ENCODE results near the gene CELA2A. TPM values are rescaled to one million over a fixed set of nuclear protein-coding genes. Genes with fewer than 3 reads are reported as not detected.
"Not testable (repeated sequence)": the region's sequence is repeated elsewhere in the genome, so short reads cannot be mapped to it uniquely, and the experiment has no call there.

Gene CELA2A
- total RNA-seq, 1 donor from 2014 or later, result 1.8 TPM

GRCh38 chr1:15444468-15445389 lies 11.8 kb upstream of the CELA2A start:
- DNase-seq (ENCODE audit: low spot score), result no peak

DNA sequence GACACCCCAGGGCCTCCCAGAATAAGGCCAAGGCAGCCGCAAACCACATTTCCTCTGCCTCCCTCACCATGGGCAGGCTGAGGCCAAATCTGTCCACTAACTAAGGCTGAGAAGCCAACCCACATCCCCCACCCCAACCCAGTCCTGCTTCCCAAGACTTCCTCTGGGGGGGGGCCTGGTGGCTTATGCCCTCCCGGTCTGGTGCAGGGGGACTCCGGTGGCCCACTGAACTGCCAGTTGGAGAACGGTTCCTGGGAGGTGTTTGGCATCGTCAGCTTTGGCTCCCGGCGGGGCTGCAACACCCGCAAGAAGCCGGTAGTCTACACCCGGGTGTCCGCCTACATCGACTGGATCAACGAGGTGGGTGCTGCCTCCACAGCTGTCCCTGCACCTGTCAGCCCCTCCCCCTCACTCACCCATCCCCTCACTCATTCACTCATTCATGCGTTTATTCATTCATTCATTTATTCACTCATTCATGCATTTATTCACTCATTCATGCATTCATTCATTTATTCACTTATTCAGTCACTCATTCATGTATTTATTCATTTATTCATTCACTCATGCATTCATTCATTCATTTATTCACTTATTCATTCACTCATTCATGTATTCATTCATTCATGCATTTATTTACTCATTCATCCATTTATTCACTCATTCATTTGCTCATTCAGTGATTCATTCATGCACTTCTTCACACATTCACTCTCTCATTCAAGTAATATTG lies 11.0 kb upstream of the CELA2A start:
- no peak for DNase-seq (ENCODE audit: low spot score)

DNA sequence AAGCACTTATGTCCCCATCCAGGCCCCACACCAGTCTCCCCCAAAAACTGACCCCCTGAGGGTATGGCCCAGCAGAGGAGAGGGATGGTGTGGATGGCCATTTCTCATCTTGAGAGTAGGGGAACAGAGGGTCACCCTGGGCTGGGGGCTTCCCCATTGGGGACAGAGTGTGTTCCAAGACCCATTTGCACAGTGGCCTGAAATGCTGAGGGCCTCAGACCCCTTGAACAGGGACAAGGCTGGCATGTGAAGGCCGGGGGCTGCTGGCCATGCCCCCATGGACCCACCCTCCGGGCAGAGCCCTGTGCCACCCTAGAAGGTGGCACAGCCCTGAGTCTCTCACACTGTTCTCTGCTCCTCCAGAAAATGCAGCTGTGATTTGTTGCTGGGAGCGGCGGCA lies 10.3 kb upstream of the CELA2A start:
- no peak for DNase-seq (ENCODE audit: low spot score)

GRCh38 chr1:15448877-15449462 lies 7.6 kb upstream of the CELA2A start:
- no peak for DNase-seq (ENCODE audit: low spot score)

- no peak for DNase-seq (ENCODE audit: low spot score)
Observed at GRCh38 chr1:15449567-15449966, 7.0 kb upstream of the CELA2A start.

GRCh38 chr1:15451014-15451722 lies 5.4 kb upstream of the CELA2A start:
- DNase-seq (ENCODE audit: low spot score), result no peak

DNA sequence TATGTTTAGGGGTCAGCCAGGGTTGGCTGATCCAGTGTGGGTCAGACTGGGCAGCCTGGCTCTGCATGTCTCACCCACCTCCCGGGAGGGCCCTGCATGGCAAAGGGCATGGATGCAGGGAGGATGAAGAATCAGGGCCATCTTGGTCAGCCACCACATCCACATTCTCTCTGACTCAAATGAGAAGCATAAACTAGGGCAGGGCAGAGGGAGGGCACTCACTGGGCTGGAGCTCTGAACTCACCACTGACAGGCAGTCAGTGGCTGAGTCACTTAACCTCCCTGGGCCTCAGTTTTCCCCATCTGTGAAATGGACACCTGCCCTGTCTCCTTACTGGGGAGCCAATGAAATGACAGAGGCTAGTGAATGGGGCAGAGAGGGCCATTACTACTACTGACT lies 4.3 kb upstream of the CELA2A start:
- no peak for DNase-seq (ENCODE audit: low spot score)

DNA sequence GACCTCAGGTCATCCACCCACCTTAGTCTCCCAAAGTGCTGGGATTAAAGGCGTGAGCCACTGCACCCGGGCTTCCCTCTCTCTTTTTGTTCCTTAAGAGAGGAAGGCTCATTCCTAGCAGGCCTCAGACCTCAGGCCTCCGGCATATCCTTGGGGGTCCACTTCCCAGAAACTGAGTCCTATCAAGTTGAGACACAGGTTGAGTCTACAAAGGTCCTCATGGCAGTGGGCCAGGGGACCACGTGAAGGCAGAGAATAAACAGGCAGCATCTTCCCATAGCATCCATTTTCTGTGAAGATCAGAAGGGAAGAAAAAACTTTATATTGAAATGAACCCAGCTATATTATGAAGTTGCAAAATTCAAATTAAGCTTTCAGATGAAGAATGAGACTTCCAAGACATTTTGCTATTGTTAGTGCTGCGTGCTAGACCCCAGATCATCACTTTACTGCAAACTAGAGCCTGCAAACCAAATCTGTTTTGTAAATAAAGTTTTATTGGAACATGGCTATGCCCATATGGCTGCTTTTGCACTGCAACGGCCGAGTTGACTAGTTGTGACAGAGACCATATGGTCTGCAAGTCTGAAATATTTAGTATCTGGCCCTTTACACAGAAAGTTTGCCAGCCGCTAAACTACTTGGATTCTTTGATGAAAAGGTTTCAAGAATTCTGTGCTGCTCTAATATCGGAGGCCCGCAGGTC lies 3.5 kb upstream of the CELA2A start:
- no peak for DNase-seq (ENCODE audit: low spot score)

DNA sequence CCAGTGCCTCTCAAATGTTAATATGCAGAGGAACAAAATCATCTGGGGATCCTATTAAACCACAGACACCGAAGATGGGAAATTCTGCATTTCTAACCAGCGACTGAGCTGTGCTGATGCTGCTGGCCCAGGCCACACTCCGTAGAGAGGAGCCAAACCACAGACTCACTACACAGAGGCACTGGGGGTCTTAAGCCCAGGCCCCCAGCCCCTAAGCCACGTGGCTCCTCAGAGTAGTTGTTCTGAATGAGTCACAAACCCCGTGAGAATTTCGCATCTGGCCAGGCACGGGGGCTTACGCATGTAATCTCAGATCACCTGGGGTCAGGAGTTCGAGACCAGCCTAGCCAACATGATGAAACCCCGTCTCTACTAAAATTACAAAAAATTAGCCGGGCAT lies 2.8 kb upstream of the CELA2A start:
- no peak for DNase-seq (ENCODE audit: low spot score)

- DNase-seq (ENCODE audit: low spot score), result no peak
Observed at GRCh38 chr1:15454256-15454655, 2.3 kb upstream of the CELA2A start.

DNA sequence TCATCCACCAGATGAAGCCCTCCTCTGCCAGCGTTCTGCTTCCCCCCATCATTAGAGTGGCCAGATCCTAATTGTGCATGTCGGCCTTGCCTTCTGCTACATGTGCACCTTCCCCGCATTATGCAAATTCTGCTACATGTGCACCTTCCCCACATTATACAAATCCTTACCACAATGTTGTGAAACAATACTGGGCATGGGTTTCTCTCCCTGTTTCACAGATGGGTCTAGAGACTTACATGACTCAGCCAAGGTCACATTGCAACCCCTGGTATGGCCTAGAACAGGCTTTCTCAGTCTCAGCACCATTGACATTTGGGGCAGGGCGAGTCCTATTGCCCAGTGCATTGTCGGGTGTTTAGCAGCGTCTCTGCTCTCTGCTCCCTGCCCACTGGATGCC lies 1.0 kb upstream of the CELA2A start:
- DNase-seq (ENCODE audit: low spot score), result no peak

GRCh38 chr1:15457585-15457984 lies 1.1 kb downstream of the CELA2A start:
- no peak for DNase-seq (ENCODE audit: low spot score)

DNA sequence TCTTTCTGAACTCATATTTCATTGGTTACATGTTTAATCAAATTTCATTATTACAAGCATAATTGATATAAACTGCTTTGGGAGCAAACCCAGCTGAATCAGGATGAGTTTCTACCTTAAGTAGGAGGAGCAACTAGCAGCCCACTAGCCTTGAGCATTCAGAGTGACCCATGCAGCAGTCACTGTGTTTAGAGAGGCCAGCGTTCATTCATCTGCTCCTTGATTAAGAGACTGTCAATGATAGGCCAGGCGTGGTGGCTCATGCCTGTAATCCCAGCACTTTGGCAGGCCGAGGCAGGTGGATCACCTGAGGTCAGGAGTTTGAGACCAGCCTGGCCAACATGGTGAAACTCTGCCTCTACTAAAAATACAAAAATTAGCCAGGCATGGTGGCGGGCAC lies 1.9 kb downstream of the CELA2A start:
- DNase-seq (ENCODE audit: low spot score), result not testable (repeated sequence)

- no peak for DNase-seq (ENCODE audit: low spot score)
Observed at GRCh38 chr1:15459771-15460707, 3.5 kb downstream of the CELA2A start.

- no peak for DNase-seq (ENCODE audit: low spot score)
Observed at GRCh38 chr1:15460708-15461095, 4.2 kb downstream of the CELA2A start.

DNA sequence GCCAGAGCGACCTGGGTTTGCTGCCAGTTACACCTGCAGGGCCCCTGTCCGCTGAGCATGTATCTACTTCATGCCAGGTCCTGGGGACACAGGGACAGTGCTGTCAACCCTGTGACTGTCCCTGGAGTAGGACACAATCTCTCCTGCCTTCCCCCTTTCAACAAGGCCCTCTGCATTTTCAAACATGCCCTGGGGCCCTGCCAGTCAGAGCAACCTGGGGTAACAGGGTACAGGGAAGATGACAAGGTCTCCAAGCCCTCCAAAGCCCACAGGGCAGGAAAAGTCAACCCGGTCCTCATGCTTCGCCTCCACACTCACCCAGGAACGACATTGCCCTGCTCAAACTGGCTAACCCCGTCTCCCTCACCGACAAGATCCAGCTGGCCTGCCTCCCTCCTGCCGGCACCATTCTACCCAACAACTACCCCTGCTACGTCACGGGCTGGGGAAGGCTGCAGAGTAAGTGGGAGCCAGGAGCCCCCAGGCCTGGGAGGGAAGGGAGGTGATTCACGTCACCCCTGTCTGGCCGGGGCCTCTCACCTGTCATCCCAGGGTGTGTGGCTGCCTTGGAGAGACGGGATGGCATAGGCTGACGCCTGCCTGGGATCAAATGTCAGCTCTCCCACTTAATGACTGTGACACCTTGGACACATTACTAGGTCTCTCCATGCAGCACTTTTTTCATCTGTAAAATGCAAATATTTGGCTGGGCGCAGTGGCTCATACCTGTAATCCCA lies 6.7 kb downstream of the CELA2A start:
- DNase-seq (ENCODE audit: low spot score), result not testable (repeated sequence)

GRCh38 chr1:15463926-15464322 lies 7.4 kb downstream of the CELA2A start:
- not testable (repeated sequence) for DNase-seq (ENCODE audit: low spot score)

DNA sequence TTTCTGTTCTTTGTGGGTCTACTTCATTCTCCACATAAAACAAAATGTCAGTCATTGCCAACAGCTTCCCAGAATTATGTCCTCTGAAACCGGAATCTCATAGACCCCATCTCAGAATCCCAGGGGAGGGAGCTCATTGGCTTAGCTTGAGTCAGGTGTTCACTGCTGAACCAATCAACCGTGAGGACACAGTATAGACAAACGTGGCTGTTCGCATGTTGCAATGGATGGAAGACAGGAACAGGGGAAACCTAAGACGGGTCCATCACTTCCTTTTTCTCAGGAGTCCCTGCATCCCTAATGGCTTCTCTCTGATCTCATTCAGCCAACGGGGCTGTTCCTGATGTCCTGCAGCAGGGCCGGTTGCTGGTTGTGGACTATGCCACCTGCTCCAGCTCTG lies 9.1 kb downstream of the CELA2A start:
- no peak for DNase-seq (ENCODE audit: low spot score)

DNA sequence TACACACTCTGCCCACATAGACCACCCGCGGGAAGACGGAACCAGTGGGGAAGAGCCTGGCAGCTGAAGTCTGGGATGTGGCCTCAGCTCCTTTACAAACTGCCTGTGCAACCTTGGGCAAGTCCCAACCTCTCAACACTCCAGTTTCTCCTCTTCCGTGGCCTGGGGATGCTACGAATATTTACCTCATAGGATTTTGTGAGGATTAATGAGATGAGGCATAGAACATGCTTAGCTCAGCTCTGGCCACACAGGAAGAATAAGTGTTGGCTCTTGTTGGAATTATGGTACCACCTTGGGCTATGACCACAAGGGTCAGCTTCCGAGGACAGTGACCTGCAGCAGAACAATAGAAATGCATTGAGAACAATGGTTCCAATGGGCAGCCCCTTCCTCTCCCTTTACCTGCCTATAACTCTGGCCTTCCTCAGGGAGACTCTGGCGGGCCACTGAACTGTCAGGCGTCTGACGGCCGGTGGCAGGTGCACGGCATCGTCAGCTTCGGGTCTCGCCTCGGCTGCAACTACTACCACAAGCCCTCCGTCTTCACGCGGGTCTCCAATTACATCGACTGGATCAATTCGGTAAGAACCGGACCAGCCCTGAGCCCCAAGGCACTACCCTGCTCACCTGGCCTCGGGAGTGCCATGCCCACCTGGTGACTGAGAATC lies 10.6 kb downstream of the CELA2A start:
- not testable (repeated sequence) for DNase-seq (ENCODE audit: low spot score)

All from mucosa of gallbladder (tissue), 1 donor.